Large intestine (tissue), 3 donors: ENCODE data around the gene DNAJC17. TPM values are rescaled to one million over a fixed set of nuclear protein-coding genes. Genes with fewer than 3 reads are reported as not detected.

Experiments used
- DNase-seq, 2 donors: peaks; one replicate each; pipeline versions ENCODE4 v3.0.0 to v3.0.0-alpha.2; 2013
- H3K27ac ChIP-seq: one replicate; pipeline ENCODE4 v1.5.1; 2013; ENCODE audit warnings: low read length
- H3K27me3 ChIP-seq: 2 replicates; pipeline ENCODE4 v1.6.1; 2013; ENCODE audit warnings: low read length; ENCODE audit not compliant: control insufficient read depth, insufficient read depth
- H3K36me3 ChIP-seq: 2 replicates; pipeline ENCODE4 v1.6.1; 2013; ENCODE audit warnings: low read length; ENCODE audit not compliant: control insufficient read depth, insufficient read depth
- H3K4me1 ChIP-seq: one replicate; pipeline ENCODE4 v1.6.1; 2013; ENCODE audit warnings: low read length; ENCODE audit not compliant: control insufficient read depth, insufficient read depth
- H3K4me3 ChIP-seq: one replicate; pipeline ENCODE4 v1.5.1; 2013; ENCODE audit warnings: low read length
- H3K9me3 ChIP-seq: one replicate; pipeline ENCODE4 v1.6.1; 2013; ENCODE audit warnings: mild to moderate bottlenecking, low read depth, low read length, moderate library complexity; ENCODE audit not compliant: control insufficient read depth
- WGBS: methylation state at CpG from one replicate; pipeline ENCODE4 v1.1.5; 2013; ENCODE audit warnings: low lambda C conversion rate; ENCODE audit not compliant: insufficient coverage; 5-methylcytosine and 5-hydroxymethylcytosine counted together
- polyA plus RNA-seq: library from polyadenylated mRNA; unstranded; fragments of 120-200 nt; gene quantifications from one replicate; pipeline ENCODE4 v1.2.1, GENCODE V29; 2013

Gene DNAJC17
- polyA plus RNA-seq, 1 donor, result 40.9 TPM

DNA sequence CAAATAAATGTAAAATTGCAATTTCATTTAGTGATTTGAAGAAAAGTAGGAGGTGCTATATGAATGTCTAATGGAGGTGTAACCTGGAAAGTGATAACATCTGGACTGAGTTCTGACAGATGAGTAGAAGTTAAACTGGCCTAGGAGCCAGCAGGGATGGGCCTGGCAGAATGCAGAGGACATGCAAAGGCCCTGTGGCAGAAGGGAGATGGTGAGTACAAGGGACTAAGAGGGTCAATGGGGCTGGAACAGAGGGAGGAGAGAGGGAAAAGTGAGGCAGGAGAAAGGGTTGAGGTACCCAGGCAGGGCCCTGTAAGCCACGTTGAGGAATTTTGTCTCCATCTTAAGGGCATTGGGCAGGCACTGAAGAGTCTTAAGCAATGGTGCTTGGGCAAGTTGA, 24.6 kb upstream of the DNAJC17 start:
- no peak overlapping the region for H3K27ac ChIP-seq
- no peaks in the 10 kb centered on the region for H3K27me3 ChIP-seq
- no CpG with 5 or more reads among the region's 1 CpG for WGBS
- DNase-seq, result no peak
- H3K4me1 ChIP-seq, result peaks cover 19% of the 10 kb centered on the region
- H3K36me3 ChIP-seq, result peaks cover 3% of the 10 kb centered on the region
- H3K4me3 ChIP-seq, result no peak overlapping the region
- no peaks in the 10 kb centered on the region for H3K9me3 ChIP-seq

DNA sequence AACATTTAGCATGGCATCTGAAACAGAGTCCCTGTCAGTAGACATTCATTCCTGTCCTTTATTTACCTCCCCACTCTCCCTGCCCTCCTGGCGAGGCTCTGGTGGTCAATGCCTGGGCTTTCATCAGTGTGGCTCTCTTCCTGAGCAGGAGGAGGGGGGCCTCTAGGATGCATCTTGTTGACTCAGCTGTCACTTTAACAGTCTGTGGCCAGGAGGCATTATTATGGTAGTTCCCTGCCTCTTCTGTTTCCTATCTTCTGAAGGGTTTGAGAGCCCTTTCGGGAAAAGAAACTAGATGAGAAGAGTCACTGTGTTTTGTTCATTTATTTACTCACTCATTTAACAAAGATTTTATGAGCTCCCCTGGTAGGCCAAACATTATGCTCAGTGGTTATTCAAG, 23.6 kb upstream of the DNAJC17 start:
- no peak overlapping the region for H3K4me3 ChIP-seq
- no CpG with 5 or more reads among the region's 2 CpGs for WGBS
- no peak for DNase-seq
- peaks cover under 1% of the 10 kb centered on the region for H3K36me3 ChIP-seq
- H3K4me1 ChIP-seq, result peaks cover 29% of the 10 kb centered on the region
- no peaks in the 10 kb centered on the region for H3K27me3 ChIP-seq
- H3K27ac ChIP-seq, result no peak overlapping the region
- H3K9me3 ChIP-seq, result no peaks in the 10 kb centered on the region

DNA sequence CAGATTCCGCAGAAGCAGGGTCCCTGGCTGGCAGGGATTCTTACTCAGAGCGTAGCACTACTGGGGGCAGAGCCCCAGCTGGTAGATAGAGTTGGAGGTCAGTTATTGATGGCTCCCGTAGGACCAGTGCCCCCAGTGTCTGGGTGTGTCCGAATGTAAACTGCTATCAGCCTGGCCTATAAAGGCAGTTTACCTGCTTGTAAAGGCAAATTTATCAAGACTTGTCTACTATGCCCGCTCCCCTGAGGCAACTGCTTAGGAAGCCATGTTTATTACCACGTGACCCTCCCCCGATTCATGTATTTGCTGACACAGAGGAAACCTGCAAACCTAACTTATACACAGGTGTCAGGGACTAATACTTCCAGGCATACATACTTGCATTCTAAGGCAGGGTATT, 21.8 kb upstream of the DNAJC17 start:
- no peaks in the 10 kb centered on the region for H3K27me3 ChIP-seq
- H3K27ac ChIP-seq, result peak overlapping the region; percentile 95
- peak in 1 of 2 donors; percentile 82 for DNase-seq
- no peaks in the 10 kb centered on the region for H3K36me3 ChIP-seq
- WGBS, result 20% methylated on average over 1 of the region's 7 CpGs
- no peaks in the 10 kb centered on the region for H3K9me3 ChIP-seq
- H3K4me1 ChIP-seq, result peaks cover 35% of the 10 kb centered on the region
- peak overlapping the region; percentile 30 for H3K4me3 ChIP-seq

DNA sequence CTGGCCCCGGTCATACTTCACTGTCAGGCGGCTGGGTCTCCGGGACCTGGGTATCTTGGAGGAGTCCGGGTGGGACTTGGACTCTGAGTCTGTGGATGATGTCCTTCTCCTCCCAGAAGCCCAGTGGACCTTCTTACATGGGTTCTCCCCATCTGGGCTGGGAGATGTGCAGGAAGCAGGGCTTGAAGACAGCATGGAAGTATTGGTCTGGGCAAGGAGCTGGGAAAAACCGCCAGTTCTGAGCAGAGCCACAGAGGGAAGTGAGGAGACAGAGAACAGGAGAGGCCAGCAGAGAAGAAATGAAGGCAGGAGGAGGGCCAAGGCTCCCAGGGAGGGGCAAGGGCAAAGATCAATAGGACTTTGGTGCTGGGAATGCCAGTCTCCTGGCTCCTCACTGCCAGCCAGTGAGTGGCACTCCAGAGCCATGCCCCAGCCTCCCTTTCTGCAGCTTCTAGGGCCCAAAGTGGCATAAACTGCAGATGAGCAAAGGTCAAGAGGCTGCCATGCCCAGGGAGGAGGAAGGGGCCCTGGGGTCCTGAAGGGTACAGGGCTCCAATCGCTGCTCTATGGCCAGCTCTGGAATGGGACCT, 21.3 kb upstream of the DNAJC17 start, which contains the start of gene PPP1R14D:
Gene PPP1R14D (minus strand): TSS at position 262 of the 590 bp plus-strand sequence. CDS start 67 bp downstream, at position 195.
- Histone ChIP-seq H3K27me3 (no peaks in the 10 kb centered on the region), H3K4me3 (peak within 1 kb of the TSS; percentile 30), H3K27ac (peak within 1 kb of the TSS; percentile 95), H3K4me1 (peaks cover 35% of the 10 kb centered on the region), H3K36me3 (no peaks in the 10 kb centered on the region), H3K9me3 (no peaks in the 10 kb centered on the region)
- DNase-seq, result peak in 1 of 2 donors; percentile 69
- WGBS, result 67% methylated on average over 1 of the region's 6 CpGs

DNA sequence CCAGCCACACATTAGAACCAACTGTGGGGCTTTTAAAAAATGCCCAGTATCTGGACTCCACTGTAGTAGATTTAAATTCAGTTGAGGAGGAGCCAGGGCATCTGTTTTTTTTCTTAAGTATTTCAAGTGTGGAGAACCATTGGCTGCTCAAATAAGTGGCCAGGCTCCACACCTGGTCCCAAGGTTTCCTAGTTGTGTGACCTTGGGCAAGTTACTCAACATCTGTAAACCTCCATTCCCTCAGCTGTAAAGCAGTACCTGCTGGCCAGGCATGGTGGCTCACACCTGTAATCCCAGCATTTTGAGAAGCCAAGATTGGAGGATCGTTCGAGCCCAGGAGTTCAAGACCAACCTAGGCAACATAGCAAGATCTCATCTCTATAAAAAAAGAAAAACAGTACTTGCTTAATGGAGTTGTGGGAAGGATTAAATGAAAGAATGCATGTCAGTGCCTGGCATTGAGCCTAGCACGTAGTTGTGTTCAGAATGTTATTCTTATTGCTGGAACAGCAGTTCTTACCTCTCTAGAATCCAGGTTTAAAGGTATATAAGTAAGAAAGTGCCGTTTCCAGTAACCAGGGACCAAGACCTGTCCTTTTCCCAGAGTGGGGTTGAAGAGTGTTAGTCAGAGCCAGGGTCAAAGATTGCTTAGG, 19.3 kb upstream of the DNAJC17 start:
- no peak overlapping the region for H3K4me3 ChIP-seq
- DNase-seq, result no peak

DNA sequence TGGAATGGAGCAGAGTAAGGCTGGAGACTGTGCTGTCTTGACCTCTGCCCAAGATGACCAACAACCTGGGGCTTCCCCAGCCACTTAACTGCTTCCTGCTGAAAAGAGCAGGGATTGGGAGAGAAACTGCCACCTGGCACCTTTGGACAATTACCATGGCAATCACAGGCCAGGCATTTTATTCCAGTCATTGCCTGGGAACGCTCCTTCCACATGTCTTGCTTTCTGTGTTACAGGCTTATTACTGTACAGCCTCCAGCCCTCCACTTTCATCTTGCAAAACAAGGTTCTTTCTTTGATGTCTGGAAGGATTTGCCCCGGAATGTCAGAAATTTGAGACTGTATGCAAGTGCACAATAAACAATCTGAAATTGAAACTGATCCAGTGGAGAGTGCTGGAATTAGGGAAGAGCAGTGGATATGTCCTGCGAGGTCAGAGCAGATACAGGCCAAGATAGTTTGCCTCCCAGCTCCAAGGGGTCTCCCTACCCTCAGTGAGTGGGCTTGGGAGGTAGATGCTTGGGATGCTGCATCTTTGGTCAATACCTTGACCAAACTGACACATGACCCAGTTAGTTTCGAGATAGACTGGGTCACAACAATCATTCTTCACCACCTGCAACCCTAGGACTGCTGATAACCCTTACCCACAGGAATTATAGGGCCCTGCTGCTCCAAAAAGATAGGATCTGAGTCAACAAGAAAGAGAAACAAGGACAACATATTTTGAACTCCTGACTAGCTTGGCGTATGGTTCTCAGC, 18.6 kb upstream of the DNAJC17 start:
- peaks cover 35% of the 10 kb centered on the region for H3K4me1 ChIP-seq
- peak overlapping the region; percentile 45 for H3K27ac ChIP-seq
- peak in 1 of 2 donors; percentile 61 for DNase-seq
- H3K27me3 ChIP-seq, result no peaks in the 10 kb centered on the region
- H3K4me3 ChIP-seq, result no peak overlapping the region
- no peaks in the 10 kb centered on the region for H3K36me3 ChIP-seq
- H3K9me3 ChIP-seq, result no peaks in the 10 kb centered on the region
- 46% methylated on average over 2 of the region's 5 CpGs for WGBS

More for the DNA sequence above, 19.3 kb upstream of the DNAJC17 start:
- Histone ChIP-seq H3K36me3 (no peaks in the 10 kb centered on the region), H3K27ac (peak overlapping the region; percentile 45), H3K4me1 (peaks cover 35% of the 10 kb centered on the region), H3K9me3 (no peaks in the 10 kb centered on the region), H3K27me3 (no peaks in the 10 kb centered on the region)
- no CpG with 5 or more reads among the region's 4 CpGs for WGBS

DNA sequence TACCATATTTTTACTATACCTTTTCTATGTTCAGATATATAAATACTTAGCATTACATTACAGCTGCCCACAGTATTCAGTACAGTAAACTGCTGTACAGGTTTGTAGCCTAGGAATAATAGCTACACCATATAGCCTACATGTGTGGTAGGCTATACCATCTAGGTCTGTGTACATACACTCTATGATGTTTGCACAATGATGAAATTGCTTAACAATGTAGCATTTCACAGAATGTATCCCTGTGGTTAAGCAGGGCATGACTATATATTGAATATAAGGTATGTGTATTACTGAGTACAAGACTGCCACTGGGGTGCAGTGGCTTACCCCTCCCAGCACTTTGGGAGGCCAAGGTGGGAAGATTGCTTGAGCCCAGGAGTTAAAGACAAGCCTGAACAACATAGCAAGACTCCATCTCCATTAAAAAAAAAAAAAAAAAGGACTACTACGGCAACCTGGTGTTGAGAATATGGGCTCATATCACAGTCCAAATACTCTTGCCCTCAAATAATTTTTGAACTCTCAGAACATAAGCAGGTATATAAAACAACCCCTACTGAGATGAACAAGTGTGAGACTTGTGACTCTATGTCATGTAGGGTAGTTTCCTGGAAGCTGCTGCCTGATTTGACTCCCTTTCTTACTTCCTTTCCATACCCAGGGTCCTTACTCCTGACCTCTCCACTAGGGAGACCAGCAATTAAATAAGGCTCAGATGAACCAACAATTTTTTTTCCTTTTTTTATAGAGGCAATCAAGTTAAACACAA, 16.5 kb upstream of the DNAJC17 start:
- H3K4me3 ChIP-seq, result no peak overlapping the region
- H3K36me3 ChIP-seq, result no peaks in the 10 kb centered on the region
- H3K27ac ChIP-seq, result peak overlapping the region; percentile 48
- peaks cover 29% of the 10 kb centered on the region for H3K4me1 ChIP-seq
- H3K9me3 ChIP-seq, result no peaks in the 10 kb centered on the region
- no CpG with 5 or more reads among the region's 1 CpG for WGBS
- peak in 1 of 2 donors; percentile 63 for DNase-seq
- no peaks in the 10 kb centered on the region for H3K27me3 ChIP-seq

DNA sequence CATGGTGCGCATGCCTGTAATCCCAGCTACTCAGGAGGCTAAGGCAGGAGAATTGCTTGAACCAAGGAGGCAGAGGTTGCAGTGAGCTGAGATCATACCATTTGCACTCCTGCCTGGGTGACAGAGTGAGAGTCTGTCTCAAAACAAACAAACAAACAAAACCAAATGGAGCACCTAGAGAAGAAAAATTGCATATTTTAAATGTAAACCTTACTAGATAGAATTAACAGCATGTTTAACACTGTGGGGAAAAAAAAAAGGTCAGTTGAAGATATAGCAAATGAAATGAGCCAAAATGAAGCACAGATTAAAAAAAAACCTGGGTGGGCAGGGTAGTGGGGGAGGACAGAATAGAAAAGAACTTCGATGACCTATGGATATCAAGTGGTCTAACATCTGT, 13.9 kb upstream of the DNAJC17 start:
- no CpG with 5 or more reads among the region's 2 CpGs for WGBS
- Histone ChIP-seq H3K4me3 (no peak overlapping the region), H3K27me3 (no peaks in the 10 kb centered on the region), H3K4me1 (peaks cover 10% of the 10 kb centered on the region), H3K9me3 (no peaks in the 10 kb centered on the region), H3K36me3 (no peaks in the 10 kb centered on the region), H3K27ac (no peak overlapping the region)
- no peak for DNase-seq

DNA sequence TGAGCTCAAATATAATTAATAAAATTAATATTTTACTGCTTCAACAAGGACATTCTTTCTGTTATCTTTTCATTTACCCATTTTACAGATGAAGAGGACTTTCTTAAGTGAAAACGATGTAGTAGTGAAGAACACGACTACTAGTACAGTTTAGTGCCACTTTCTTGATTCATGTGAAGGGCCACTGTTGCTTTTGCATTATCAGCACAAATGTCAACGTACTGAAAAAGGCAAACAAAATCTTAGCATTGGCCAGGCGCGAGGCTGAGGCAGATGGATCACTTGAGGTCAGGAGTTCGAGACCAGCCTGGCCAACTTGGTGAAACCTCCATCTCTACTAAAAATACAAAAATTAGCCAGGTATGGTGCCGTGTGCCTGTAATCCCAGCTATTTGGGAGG, 11.8 kb upstream of the DNAJC17 start:
- Histone ChIP-seq H3K36me3 (peaks cover 14% of the 10 kb centered on the region), H3K27ac (no peak overlapping the region), H3K27me3 (no peaks in the 10 kb centered on the region), H3K4me1 (no peaks in the 10 kb centered on the region), H3K9me3 (no peaks in the 10 kb centered on the region), H3K4me3 (no peak overlapping the region)
- no peak for DNase-seq
- no CpG with 5 or more reads among the region's 7 CpGs for WGBS
